BJ (cell line): ENCODE results near the gene ADGRG2. TPM values are rescaled to one million over a fixed set of nuclear protein-coding genes. Genes with fewer than 3 reads are reported as not detected.
"Not testable (repeated sequence)": the region's sequence is repeated elsewhere in the genome, so short reads cannot be mapped to it uniquely, and the experiment has no call there.

Experiments
- CTCF ChIA-PET: fragments of 350-600 bp; formaldehyde crosslinking; extraction: SDS; loops from one replicate; lab custom pipeline; 2021; ENCODE audit warnings: antibody characterized with exemption, inconsistent platforms; lab: Yijun Ruan, JAX
- POLR2A ChIA-PET: fragments of 300-600 bp; sonication (Branson Sonifier 250); formaldehyde crosslinking; extraction: SDS; loops from one replicate; lab custom pipeline; 2021; ENCODE audit warnings: antibody characterized with exemption; lab: Charles Lee
- DNase-seq: peaks from one replicate; pipeline ENCODE4 v3.0.0-alpha.2; 2011; ENCODE audit warnings: low read depth
- H3K27me3 ChIP-seq: 2 replicates; pipeline ENCODE4 v1.6.0; 2011; ENCODE audit warnings: low read length; ENCODE audit not compliant: control insufficient read depth, insufficient read depth
- H3K36me3 ChIP-seq: 2 replicates; pipeline ENCODE4 v1.5.1; 2011; ENCODE audit warnings: low read length; ENCODE audit not compliant: control insufficient read depth, insufficient read depth
- H3K4me3 ChIP-seq: 2 replicates; pipeline ENCODE4 v1.5.1; 2011; ENCODE audit warnings: low read depth, mild to moderate bottlenecking, control low read depth, low read length
- polyA plus RNA-seq: library from polyadenylated mRNA; depleted of rRNA; stranded (reverse); fragments of >200 nt; gene quantifications from 2 replicates; pipeline ENCODE4 v1.2.3, GENCODE V29; 2011
- TF ChIP-seq, protein P1 (sequence below): IDR thresholded peaks from 2 replicates; pipeline ENCODE4 v1.5.1; 2011; ENCODE audit warnings: low read depth, mild to moderate bottlenecking, control low read depth, inconsistent platforms, low read length, moderate library complexity; ENCODE audit not compliant: insufficient read depth

ADGRG2 gene
- polyA plus RNA-seq, 1 experiment, result 0.05 TPM

DNA sequence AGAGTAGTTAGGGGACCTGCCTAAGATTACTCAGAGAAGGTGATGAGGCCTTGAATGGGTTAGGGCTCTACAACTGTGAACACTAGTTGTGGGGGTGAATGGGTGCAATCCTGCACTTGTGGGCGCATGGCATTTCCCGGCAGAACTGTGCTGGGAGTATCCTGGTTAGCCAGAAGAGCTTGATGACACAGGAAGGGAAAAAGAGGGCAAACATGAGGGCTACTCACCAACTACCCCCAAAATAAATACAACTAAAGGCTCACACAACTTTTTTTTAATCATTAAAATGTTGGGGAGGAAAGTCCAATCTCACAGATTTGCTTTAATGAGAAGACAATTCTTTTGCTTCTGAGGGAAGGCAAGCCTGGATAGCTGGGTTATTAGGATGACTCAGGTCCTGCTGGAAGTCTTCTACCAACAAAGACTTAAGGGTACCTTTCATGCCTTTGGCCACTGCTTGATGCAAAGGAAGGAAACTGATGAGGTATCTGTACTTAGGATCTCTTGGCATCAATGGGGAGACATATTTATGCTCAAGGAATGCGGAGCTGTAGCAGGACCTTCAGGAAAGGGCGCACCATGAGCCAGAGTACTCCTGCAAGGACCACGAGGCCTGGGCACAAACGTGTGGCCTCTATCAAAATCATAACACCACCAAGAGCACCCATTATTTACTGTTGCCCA is 141.0 kb downstream of the ADGRG2 start:
- TF ChIP-seq, protein P1, sequence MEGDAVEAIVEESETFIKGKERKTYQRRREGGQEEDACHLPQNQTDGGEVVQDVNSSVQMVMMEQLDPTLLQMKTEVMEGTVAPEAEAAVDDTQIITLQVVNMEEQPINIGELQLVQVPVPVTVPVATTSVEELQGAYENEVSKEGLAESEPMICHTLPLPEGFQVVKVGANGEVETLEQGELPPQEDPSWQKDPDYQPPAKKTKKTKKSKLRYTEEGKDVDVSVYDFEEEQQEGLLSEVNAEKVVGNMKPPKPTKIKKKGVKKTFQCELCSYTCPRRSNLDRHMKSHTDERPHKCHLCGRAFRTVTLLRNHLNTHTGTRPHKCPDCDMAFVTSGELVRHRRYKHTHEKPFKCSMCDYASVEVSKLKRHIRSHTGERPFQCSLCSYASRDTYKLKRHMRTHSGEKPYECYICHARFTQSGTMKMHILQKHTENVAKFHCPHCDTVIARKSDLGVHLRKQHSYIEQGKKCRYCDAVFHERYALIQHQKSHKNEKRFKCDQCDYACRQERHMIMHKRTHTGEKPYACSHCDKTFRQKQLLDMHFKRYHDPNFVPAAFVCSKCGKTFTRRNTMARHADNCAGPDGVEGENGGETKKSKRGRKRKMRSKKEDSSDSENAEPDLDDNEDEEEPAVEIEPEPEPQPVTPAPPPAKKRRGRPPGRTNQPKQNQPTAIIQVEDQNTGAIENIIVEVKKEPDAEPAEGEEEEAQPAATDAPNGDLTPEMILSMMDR, result no peak
- Histone ChIP-seq H3K4me3 (no peak overlapping the region), H3K27me3 (no peaks in the 10 kb centered on the region), H3K36me3 (no peaks in the 10 kb centered on the region)
- POLR2A ChIA-PET, result no interaction called here
- no peak for DNase-seq
- CTCF ChIA-PET, result interaction anchor here (1.3 to 2.1 kb wide), 3 partner anchors 10 to 14 kb away, joined by 3 to 5 read pairs (median 4); no protein-coding TSS in a partner anchor

DNA sequence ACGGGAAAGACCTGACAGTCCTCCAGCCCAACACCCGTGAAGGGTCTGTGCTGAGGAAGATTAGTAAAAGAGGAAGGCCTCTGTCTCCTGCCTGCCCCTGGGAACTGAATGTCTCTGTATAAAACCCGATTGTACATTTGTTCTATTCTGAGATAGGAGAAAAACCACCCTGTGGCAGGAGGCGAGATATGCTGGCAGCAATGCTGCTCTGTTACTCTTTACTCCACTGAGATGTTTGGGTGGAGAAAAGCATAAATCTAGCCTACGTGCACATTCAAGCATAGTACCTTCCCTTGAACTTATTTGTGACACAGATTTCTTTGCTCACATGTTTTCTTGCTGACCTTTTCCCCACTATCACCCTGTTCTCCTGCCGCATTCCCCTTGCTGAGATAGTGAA is 142.0 kb downstream of the ADGRG2 start:
- DNase-seq, POLR2A ChIA-PET, H3K4me3 ChIP-seq, H3K36me3 ChIP-seq, H3K27me3 ChIP-seq: not testable (repeated sequence)
- CTCF ChIA-PET, result interaction anchor here (2.1 kb wide), 1 partner anchor 11 kb away, joined by 5 read pairs; no protein-coding TSS in a partner anchor

DNA sequence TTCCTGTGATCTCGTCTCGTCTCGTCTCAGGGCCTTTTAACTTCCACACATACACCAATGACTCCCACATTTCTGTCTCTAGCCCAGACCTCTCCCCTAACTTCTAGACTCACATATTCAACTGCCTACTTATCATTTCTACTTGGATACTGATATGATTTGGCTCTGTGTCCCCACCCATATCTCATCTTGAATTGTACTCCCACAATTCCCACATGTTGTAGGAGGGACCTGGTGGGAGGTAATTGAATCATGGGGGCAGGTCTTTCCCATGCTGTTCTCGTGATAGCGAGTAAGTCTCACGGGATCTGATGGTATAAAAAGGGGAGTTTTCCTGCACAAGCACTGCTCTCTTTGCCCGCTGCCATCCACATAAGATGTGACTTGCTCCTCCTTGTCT is 147.3 kb downstream of the ADGRG2 start:
- POLR2A ChIA-PET, result no interaction called here
- Histone ChIP-seq H3K27me3 (no peaks in the 10 kb centered on the region), H3K36me3 (no peaks in the 10 kb centered on the region), H3K4me3 (no peak overlapping the region)
- DNase-seq, result no peak
- TF ChIP-seq, protein P1, result no peak
- CTCF ChIA-PET, result no interaction called here

DNA sequence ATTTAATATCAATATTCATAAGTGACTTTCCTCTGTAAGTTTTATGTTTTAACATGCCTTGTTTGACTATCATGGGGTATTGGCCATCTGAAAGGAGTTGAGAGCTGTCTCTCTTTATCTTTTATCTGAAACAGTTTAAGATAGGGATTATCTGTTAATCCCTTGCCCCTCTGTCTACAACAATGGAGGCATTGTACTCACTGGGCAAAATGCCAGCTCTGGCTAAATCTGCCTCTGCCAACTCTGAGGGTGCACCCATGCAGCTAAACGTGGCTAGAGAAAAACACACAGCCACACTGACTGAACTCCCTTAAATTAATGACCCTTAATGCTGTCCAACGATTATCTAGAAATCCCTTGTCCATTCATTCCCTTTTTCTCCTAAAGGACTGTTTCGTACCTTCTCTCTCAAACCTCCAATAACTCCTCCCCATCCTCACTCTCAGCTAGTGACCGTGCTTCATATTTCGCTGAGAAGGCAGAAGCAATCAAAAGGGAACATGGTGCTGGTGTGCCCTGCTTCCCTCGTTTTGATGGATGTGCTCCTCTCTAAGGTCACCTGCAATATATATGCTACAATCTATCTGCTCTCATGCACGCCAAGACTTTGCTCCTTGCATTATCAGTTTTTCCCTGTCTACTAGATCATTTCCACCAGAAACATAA is 148.6 kb downstream of the ADGRG2 start:
- TF ChIP-seq, protein P1, result no peak
- POLR2A ChIA-PET, result no interaction called here
- CTCF ChIA-PET, result no interaction called here
- no peaks in the 10 kb centered on the region for H3K36me3 ChIP-seq
- no peak for DNase-seq
- no peaks in the 10 kb centered on the region for H3K27me3 ChIP-seq
- H3K4me3 ChIP-seq, result no peak overlapping the region

DNA sequence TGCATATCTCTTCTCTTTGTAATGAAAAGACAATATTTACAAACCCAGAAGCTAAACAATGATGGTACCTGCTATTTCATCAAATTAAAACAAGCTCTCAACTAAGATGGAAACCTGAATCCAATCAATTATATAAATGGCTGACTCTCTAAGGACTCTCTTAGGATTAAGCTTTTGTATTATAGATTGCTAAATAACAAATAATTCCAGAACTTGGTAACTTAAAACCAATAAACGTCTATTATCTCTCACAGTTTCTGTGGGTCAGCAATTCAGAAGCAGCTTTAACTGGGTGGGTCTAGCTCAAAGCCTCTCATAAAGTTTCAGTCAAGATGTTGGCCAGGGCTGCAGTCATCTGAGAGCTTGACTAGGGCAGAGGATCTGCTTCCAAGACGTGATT is 150.8 kb downstream of the ADGRG2 start:
- DNase-seq, result no peak
- ChIA-PET CTCF (no interaction called here), POLR2A (interaction anchor here (0.7 kb wide), 1 partner anchor 23 kb away, joined by 5 read pairs; no protein-coding TSS in a partner anchor)
- TF ChIP-seq, protein P1, result no peak
- Histone ChIP-seq H3K36me3 (no peaks in the 10 kb centered on the region), H3K27me3 (no peaks in the 10 kb centered on the region), H3K4me3 (no peak overlapping the region)
